Panc1 (cell line): ENCODE measurements around the gene C4orf50.

ENCODE experiments used
- POLR2AphosphoS5 ChIP-seq: IDR thresholded peaks from 2 replicates; pipeline ENCODE4 v1.6.1; 2012; ENCODE audit warnings: mild to moderate bottlenecking, low read depth, low read length, moderate library complexity
- TCF7L2 ChIP-seq: IDR thresholded peaks from 2 replicates; pipeline ENCODE4 v1.6.1; 2011; ENCODE audit warnings: mild to moderate bottlenecking, low read depth, low read length, inconsistent platforms
- TF ChIP-seq, protein P1 (sequence below): fragments of 450-650 bp; IDR thresholded peaks from 2 replicates; pipeline ENCODE4 v1.5.1; 2017; ENCODE audit warnings: mild to moderate bottlenecking
- TF ChIP-seq, protein P2 (sequence below), 2 experiments: IDR thresholded peaks; 2 replicates each; pipeline ENCODE4 v1.6.1; 2011 to 2012; ENCODE audit warnings: low read depth in 2 of 2, control low read depth in 1 of 2, low read length in 1 of 2, mild to moderate bottlenecking in 1 of 2, moderate library complexity in 1 of 2; ENCODE audit not compliant: insufficient read depth in 1 of 2

DNA sequence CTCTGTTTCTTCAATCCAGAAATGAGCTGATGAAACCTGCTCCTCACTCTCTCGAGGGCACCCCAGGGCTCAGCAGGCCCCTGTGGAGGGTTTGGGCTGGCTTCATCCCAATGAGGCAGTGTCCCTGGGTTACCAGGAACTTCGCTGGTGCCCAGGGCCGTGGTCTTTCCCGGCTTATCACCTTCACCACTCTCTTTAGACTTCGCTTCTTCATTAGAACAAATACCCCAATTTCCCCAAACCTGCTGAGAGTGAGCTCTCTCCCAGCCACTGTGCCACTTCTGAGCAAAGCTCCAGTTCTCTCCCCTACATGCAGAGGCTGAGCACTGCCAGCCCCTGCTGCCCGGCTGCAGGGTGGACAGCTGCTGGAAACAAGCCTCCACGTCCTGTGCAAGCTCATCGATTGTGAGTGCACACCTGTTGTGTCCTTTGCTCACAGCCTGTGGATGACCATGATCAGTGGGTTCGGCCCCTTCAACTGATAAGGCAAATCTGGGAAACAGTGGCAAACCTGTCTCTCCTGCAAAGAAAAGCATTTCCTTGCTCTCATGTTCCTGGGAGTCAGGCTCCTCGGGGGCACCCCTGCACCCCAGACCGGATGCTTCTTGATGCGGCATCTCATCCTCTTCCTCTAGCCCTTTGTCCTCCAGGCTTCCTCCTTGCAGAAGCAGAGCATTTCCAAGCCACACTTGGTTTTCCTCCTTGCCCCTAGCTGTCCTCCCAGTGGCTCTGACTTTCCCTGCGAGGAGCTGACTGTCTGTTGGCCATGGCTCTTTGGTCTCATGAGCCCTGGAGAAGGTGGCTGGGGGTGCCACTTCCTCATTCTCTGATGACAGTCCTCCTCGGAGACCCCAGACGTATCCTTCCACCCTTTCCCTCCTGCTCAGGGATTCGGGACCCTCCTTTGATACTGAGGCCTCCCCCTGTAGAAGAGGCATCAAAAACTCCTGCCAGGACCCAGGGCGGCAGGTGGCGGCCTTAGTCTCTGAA, 28.7 kb downstream of the C4orf50 start:
- TF ChIP-seq, protein P1, sequence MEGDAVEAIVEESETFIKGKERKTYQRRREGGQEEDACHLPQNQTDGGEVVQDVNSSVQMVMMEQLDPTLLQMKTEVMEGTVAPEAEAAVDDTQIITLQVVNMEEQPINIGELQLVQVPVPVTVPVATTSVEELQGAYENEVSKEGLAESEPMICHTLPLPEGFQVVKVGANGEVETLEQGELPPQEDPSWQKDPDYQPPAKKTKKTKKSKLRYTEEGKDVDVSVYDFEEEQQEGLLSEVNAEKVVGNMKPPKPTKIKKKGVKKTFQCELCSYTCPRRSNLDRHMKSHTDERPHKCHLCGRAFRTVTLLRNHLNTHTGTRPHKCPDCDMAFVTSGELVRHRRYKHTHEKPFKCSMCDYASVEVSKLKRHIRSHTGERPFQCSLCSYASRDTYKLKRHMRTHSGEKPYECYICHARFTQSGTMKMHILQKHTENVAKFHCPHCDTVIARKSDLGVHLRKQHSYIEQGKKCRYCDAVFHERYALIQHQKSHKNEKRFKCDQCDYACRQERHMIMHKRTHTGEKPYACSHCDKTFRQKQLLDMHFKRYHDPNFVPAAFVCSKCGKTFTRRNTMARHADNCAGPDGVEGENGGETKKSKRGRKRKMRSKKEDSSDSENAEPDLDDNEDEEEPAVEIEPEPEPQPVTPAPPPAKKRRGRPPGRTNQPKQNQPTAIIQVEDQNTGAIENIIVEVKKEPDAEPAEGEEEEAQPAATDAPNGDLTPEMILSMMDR: no peak
- TF ChIP-seq POLR2AphosphoS5: no peak
- TF ChIP-seq, protein P2, sequence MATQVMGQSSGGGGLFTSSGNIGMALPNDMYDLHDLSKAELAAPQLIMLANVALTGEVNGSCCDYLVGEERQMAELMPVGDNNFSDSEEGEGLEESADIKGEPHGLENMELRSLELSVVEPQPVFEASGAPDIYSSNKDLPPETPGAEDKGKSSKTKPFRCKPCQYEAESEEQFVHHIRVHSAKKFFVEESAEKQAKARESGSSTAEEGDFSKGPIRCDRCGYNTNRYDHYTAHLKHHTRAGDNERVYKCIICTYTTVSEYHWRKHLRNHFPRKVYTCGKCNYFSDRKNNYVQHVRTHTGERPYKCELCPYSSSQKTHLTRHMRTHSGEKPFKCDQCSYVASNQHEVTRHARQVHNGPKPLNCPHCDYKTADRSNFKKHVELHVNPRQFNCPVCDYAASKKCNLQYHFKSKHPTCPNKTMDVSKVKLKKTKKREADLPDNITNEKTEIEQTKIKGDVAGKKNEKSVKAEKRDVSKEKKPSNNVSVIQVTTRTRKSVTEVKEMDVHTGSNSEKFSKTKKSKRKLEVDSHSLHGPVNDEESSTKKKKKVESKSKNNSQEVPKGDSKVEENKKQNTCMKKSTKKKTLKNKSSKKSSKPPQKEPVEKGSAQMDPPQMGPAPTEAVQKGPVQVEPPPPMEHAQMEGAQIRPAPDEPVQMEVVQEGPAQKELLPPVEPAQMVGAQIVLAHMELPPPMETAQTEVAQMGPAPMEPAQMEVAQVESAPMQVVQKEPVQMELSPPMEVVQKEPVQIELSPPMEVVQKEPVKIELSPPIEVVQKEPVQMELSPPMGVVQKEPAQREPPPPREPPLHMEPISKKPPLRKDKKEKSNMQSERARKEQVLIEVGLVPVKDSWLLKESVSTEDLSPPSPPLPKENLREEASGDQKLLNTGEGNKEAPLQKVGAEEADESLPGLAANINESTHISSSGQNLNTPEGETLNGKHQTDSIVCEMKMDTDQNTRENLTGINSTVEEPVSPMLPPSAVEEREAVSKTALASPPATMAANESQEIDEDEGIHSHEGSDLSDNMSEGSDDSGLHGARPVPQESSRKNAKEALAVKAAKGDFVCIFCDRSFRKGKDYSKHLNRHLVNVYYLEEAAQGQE (IDR thresholded peaks at IDR 0.05; ENCODE audit: insufficient read depth in 1 of 2, low read depth in 2 of 2, low read length in 1 of 2): no peak
- TF ChIP-seq TCF7L2: no peak
